MM.1S (cell line): ENCODE data around the gene CRY2.

Experiments
- DNase-seq: peaks from one replicate; pipeline ENCODE4 v3.0.0-alpha.2; 2015
- H2AFZ ChIP-seq: fragments of 300-600 bp; sonication (generic); 2 replicates; pipeline ENCODE4 v1.6.0; 2016; ENCODE audit warnings: antibody characterized with exemption, low read length
- H3F3A ChIP-seq: fragments of 300-600 bp; sonication (generic); 2 replicates; pipeline ENCODE4 v1.6.1; 2016; ENCODE audit warnings: mild to moderate bottlenecking, antibody characterized with exemption, low read length, moderate library complexity, mixed read lengths; ENCODE audit not compliant: insufficient read depth
- H3K27ac ChIP-seq: fragments of 300-600 bp; sonication (generic); 2 replicates; pipeline ENCODE4 v1.5.1; 2016; ENCODE audit warnings: mild to moderate bottlenecking, low read length
- H3K27me3 ChIP-seq: fragments of 300-600 bp; sonication (generic); replicated peaks from 2 replicates; pipeline ENCODE4 v1.6.0; 2016; ENCODE audit warnings: low read length; ENCODE audit not compliant: insufficient read depth
- H3K36me3 ChIP-seq: fragments of 300-600 bp; sonication (generic); replicated peaks from 2 replicates; pipeline ENCODE4 v1.6.1; 2016; ENCODE audit warnings: mild to moderate bottlenecking, low read length, mixed read lengths; ENCODE audit not compliant: insufficient read depth
- H3K4me1 ChIP-seq: fragments of 300-600 bp; sonication (generic); 2 replicates; pipeline ENCODE4 v1.6.1; 2016; ENCODE audit warnings: low read length, mixed read lengths
- H3K4me2 ChIP-seq: fragments of 300-600 bp; sonication (generic); 2 replicates; pipeline ENCODE4 v1.6.0; 2016; ENCODE audit warnings: low read depth, low read length
- H3K4me3 ChIP-seq: fragments of 300-600 bp; sonication (generic); 2 replicates; pipeline ENCODE4 v1.5.1; 2016; ENCODE audit warnings: low read length, mixed read lengths
- H3K79me2 ChIP-seq: fragments of 300-600 bp; sonication (generic); 2 replicates; pipeline ENCODE4 v1.6.1; 2016; ENCODE audit warnings: mixed run types, low read length, mixed read lengths
- H3K9ac ChIP-seq: fragments of 300-600 bp; sonication (generic); 2 replicates; pipeline ENCODE4 v1.6.1; 2016; ENCODE audit warnings: low read length, mixed read lengths
- H3K9me2 ChIP-seq: fragments of 300-600 bp; sonication (generic); replicated peaks from 2 replicates; pipeline ENCODE4 v1.6.1; 2016; ENCODE audit warnings: mild to moderate bottlenecking, low read length, mixed read lengths; ENCODE audit not compliant: insufficient read depth
- H3K9me3 ChIP-seq: fragments of 300-600 bp; sonication (generic); replicated peaks from 2 replicates; pipeline ENCODE4 v1.6.1; 2016; ENCODE audit warnings: mild to moderate bottlenecking, low read length, mixed read lengths; ENCODE audit not compliant: insufficient read depth
- H4K20me1 ChIP-seq: fragments of 300-600 bp; sonication (generic); 2 replicates; pipeline ENCODE4 v1.6.1; 2016; ENCODE audit warnings: mild to moderate bottlenecking, low read length, moderate library complexity, mixed read lengths; ENCODE audit not compliant: insufficient read depth
- CTCF ChIP-seq: fragments of 300-600 bp; sonication (generic); IDR thresholded peaks from 2 replicates; pipeline ENCODE4 v1.5.1; 2016; ENCODE audit warnings: antibody characterized with exemption, low read length, mixed read lengths
- EZH2 ChIP-seq: fragments of 300-600 bp; sonication (generic); optimal IDR thresholded peaks from 2 replicates; pipeline ENCODE3; 2017; ENCODE audit warnings: low read depth, mild to moderate bottlenecking, antibody characterized with exemption, low read length, mixed read lengths
- EZH2phosphoT487 ChIP-seq: fragments of 300-600 bp; sonication (generic); IDR thresholded peaks from 2 replicates; pipeline ENCODE4 v1.6.1; 2018; ENCODE audit warnings: antibody characterized with exemption, low read length

CRY2 gene

GRCh38 chr11:45877221-45877620 lies 29.9 kb downstream of the CRY2 start:
- Histone ChIP-seq H3K9ac (no peak overlapping the region), H3K4me2 (no peak overlapping the region), H3F3A (no peaks in the 10 kb centered on the region), H3K79me2 (no peaks in the 10 kb centered on the region), H3K4me1 (no peaks in the 10 kb centered on the region), H3K9me3 (no peaks in the 10 kb centered on the region), H3K27me3 (no peaks in the 10 kb centered on the region), H3K9me2 (no peaks in the 10 kb centered on the region), H3K27ac (no peak overlapping the region), H4K20me1 (no peaks in the 10 kb centered on the region), H2AFZ (no peak overlapping the region), H3K4me3 (no peak overlapping the region), H3K36me3 (no peaks in the 10 kb centered on the region)
- TF ChIP-seq CTCF (no peak), EZH2phosphoT487 (no peak), EZH2 (no peak)
- DNase-seq, result no peak

- H3K9me3 ChIP-seq, result no peaks in the 10 kb centered on the region
- no peaks in the 10 kb centered on the region for H3K36me3 ChIP-seq
- no peak overlapping the region for H3K27ac ChIP-seq
- no peaks in the 10 kb centered on the region for H3K4me1 ChIP-seq
- no peak overlapping the region for H3K9ac ChIP-seq
- H3K9me2 ChIP-seq, result no peaks in the 10 kb centered on the region
- TF ChIP-seq EZH2 (no peak), CTCF (no peak), EZH2phosphoT487 (no peak)
- H3K79me2 ChIP-seq, result no peaks in the 10 kb centered on the region
- H2AFZ ChIP-seq, result no peak overlapping the region
- no peaks in the 10 kb centered on the region for H3K27me3 ChIP-seq
- H3K4me3 ChIP-seq, result no peak overlapping the region
- no peaks in the 10 kb centered on the region for H4K20me1 ChIP-seq
- no peak overlapping the region for H3K4me2 ChIP-seq
- no peak for DNase-seq
- H3F3A ChIP-seq, result no peaks in the 10 kb centered on the region
Observed at GRCh38 chr11:45877845-45878244, 30.6 kb downstream of the CRY2 start.

- TF ChIP-seq CTCF, result no peak
- TF ChIP-seq EZH2, result no peak
- TF ChIP-seq EZH2phosphoT487, result no peak
- Histone ChIP-seq H3K27ac (no peak overlapping the region), H3K9ac (no peak overlapping the region), H3K27me3 (no peaks in the 10 kb centered on the region), H3K9me2 (no peaks in the 10 kb centered on the region), H3K9me3 (no peaks in the 10 kb centered on the region), H3K79me2 (no peaks in the 10 kb centered on the region), H4K20me1 (no peaks in the 10 kb centered on the region), H3K4me3 (no peak overlapping the region), H2AFZ (no peak overlapping the region), H3K36me3 (no peaks in the 10 kb centered on the region), H3F3A (no peaks in the 10 kb centered on the region), H3K4me1 (no peaks in the 10 kb centered on the region), H3K4me2 (no peak overlapping the region)
- DNase-seq, result no peak
Observed at GRCh38 chr11:45879803-45880686, 32.8 kb downstream of the CRY2 start.
